Smooth muscle cell (in vitro differentiated cells): ENCODE results near the gene VILL. TPM values are rescaled to one million over a fixed set of nuclear protein-coding genes. Genes with fewer than 3 reads are reported as not detected.
"Not testable (repeated sequence)": the region's sequence is repeated elsewhere in the genome, so short reads cannot be mapped to it uniquely, and the experiment has no call there.

Experiments
- DNase-seq: peaks from one replicate; lab custom pipeline; 2025; ENCODE audit not compliant: unreplicated experiment; lab: John Stamatoyannopoulos, UW
- H2AFZ ChIP-seq: fragments of 200-600 bp; sonication (generic); 2 replicates; pipeline ENCODE4 v1.6.0; 2016; ENCODE audit warnings: antibody characterized with exemption, low read depth, mild to moderate bottlenecking
- H3F3A ChIP-seq: fragments of 200-600 bp; sonication (generic); 2 replicates; pipeline ENCODE4 v1.6.0; 2017; ENCODE audit warnings: antibody characterized with exemption, low read depth
- H3K27ac ChIP-seq: fragments of 200-600 bp; sonication (generic); 2 replicates; pipeline ENCODE4 v1.5.1; 2016; ENCODE audit warnings: low read depth, mild to moderate bottlenecking
- H3K27me3 ChIP-seq: fragments of 200-600 bp; sonication (generic); 2 replicates; pipeline ENCODE4 v1.6.1; 2016; ENCODE audit warnings: low read depth, mild to moderate bottlenecking
- H3K36me3 ChIP-seq: fragments of 200-600 bp; sonication (generic); 2 replicates; pipeline ENCODE4 v1.5.1; 2016; ENCODE audit warnings: low read depth
- H3K4me1 ChIP-seq: fragments of 200-600 bp; sonication (generic); 2 replicates; pipeline ENCODE4 v1.5.1; 2016; ENCODE audit warnings: low read depth
- H3K4me2 ChIP-seq: fragments of 200-600 bp; sonication (generic); 2 replicates; pipeline ENCODE4 v1.6.0; 2016; ENCODE audit warnings: mild to moderate bottlenecking
- H3K4me3 ChIP-seq: fragments of 200-600 bp; sonication (generic); 2 replicates; pipeline ENCODE4 v1.5.1; 2016; ENCODE audit warnings: mild to moderate bottlenecking
- H3K79me2 ChIP-seq: fragments of 200-600 bp; sonication (generic); 2 replicates; pipeline ENCODE4 v1.6.0; 2016; ENCODE audit warnings: low read depth, mild to moderate bottlenecking
- H3K9ac ChIP-seq: fragments of 200-600 bp; sonication (generic); 2 replicates; pipeline ENCODE4 v1.6.0; 2016; ENCODE audit warnings: low read depth
- H3K9me3 ChIP-seq: fragments of 200-600 bp; sonication (generic); replicated peaks from 2 replicates; pipeline ENCODE4 v1.5.1; 2016; ENCODE audit warnings: low read depth
- H4K20me1 ChIP-seq: fragments of 200-600 bp; sonication (generic); 2 replicates; pipeline ENCODE4 v1.6.0; 2016; ENCODE audit warnings: low read depth
- WGBS: methylation state at CpG from one replicate; pipeline ENCODE4 v1.1.7; 2016; ENCODE audit warnings: low lambda C conversion rate; 5-methylcytosine and 5-hydroxymethylcytosine counted together
- polyA plus RNA-seq: library from polyadenylated mRNA; unstranded; fragments of >200 nt; fragmentation: Nextera tagmentation; extraction: Ambion mirVana; gene quantifications from 2 replicates; pipeline ENCODE4 v1.2.1, GENCODE V29; 2016
- total RNA-seq: library from RNA; depleted of rRNA; stranded (reverse); fragments of >200 nt; gene quantifications from 2 replicates; pipeline ENCODE4 v1.2.3, GENCODE V29; 2014
- TF ChIP-seq, protein P1 (sequence below): fragments of 200-600 bp; sonication (generic); IDR thresholded peaks from 2 replicates; pipeline ENCODE4 v1.5.1; 2017; ENCODE audit warnings: borderline replicate concordance, mild to moderate bottlenecking, antibody characterized with exemption; ENCODE audit not compliant: insufficient read depth, poor library complexity, severe bottlenecking

VILL gene
- total and polyA plus RNA-seq, 2 experiments from 2014 or later: 2.3 to 3.4 TPM

DNA sequence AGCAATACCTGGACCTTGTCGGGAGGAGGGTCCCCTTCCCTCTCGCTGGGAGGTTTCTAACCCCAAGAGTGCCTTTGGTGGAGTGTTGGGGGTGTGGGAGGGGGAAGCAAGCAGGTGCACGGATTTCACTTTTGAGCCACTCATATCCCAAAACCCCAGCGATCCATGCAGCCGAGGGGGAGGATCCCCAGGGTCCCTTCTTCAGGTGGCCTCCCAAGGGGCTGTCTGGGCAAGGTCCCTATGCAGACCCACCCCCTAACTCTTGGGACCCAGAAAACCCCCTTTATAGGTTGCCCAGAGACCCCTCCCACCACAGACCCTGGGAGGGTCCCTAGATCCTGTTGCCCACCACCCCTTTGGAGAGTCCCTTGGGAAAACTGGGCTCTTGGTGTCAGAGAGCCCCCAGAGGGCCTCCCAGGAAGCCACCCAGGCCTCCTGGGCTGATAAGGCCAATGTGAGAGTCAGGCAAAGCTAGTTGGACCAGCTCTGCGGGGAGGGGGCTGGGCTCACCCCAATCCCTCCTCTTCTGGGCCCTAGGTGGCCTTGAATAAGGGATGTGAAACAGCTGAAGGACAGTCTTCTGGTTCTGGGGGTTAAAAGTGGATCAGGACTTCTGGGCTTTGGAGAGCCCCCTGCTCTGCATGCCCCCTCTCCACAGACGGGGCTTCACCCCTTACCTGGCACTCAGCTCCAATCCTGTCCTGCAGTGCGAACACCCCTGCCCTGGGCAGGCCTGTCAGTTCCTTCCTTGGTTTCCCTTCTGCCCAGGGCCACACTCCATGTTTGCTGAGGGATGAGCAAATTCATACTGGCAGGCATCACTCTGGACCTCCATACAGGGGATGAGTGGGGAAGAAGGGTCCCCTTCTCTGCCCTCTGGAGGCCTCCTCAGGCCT, 39.8 kb downstream of the VILL start:
- WGBS: 57% methylated on average over 8 of the region's 8 CpGs
- TF ChIP-seq, protein P1, sequence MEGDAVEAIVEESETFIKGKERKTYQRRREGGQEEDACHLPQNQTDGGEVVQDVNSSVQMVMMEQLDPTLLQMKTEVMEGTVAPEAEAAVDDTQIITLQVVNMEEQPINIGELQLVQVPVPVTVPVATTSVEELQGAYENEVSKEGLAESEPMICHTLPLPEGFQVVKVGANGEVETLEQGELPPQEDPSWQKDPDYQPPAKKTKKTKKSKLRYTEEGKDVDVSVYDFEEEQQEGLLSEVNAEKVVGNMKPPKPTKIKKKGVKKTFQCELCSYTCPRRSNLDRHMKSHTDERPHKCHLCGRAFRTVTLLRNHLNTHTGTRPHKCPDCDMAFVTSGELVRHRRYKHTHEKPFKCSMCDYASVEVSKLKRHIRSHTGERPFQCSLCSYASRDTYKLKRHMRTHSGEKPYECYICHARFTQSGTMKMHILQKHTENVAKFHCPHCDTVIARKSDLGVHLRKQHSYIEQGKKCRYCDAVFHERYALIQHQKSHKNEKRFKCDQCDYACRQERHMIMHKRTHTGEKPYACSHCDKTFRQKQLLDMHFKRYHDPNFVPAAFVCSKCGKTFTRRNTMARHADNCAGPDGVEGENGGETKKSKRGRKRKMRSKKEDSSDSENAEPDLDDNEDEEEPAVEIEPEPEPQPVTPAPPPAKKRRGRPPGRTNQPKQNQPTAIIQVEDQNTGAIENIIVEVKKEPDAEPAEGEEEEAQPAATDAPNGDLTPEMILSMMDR: no peak
- no peak for DNase-seq

DNA sequence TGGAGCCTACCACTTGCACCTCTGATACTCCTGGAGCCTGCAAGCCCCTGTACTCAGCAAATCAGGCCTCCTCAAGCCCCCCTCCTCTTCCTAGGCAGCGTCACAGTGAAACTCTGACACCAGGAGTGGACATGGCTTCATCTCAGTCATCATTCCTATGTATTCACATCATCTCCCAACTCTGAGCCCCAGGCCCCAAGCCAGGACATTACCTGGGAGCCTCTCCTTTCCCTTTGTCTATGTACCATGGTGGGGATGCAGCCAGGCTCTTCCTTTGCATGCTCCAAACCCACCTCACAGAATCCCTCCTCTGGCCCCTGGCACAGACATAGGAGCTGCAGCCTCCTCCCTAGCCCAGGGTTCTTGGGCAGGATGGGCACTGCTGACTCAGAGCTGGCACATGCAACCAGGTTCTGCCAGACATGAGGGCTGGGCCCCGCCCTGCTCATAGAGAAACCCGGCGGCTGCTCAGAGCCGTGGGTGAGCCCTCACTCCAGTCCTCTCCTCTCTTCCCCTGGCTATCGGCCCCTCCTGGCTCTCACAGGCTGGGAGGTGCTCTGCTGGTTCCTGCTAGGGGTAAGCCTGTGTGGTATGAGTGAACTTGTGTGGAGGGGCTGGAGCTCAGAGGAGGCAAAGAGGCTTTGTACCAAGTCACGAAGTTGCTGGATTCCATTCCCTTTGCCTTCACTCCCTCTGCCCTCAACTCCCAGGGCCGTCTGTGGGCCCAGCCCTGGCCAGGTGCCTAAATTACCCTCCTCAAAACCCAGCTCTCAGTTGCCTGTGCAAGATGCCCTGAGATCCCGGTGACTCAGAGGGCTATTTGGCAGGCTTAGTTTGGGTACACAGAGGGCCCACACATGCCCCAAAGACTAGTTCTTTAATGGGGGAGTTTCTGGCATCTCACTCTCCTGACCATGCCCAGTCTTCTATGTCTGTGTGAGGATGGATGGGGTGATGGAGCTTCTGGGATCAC, 40.7 kb downstream of the VILL start:
- Histone ChIP-seq H3K4me2 (no peak overlapping the region), H3K9me3 (no peaks in the 10 kb centered on the region), H3K9ac (peak overlapping the region; percentile 65), H3K27ac (peak overlapping the region; percentile 69), H2AFZ (no peak overlapping the region), H3K36me3 (no peaks in the 10 kb centered on the region), H3K4me3 (no peak overlapping the region), H3K27me3 (no peaks in the 10 kb centered on the region), H3K4me1 (peaks cover 3% of the 10 kb centered on the region), H3F3A (peaks cover 6% of the 10 kb centered on the region), H3K79me2 (no peaks in the 10 kb centered on the region), H4K20me1 (peaks cover 7% of the 10 kb centered on the region)
- WGBS: 69% methylated on average over 9 of the region's 9 CpGs
- no peak for DNase-seq
- TF ChIP-seq, protein P1: no peak

More for the DNA sequence above, 39.8 kb downstream of the VILL start:
- Histone ChIP-seq H3K4me2 (peak overlapping the region; percentile 92), H3K9me3 (no peaks in the 10 kb centered on the region), H3K9ac (peak overlapping the region; percentile 65), H4K20me1 (peaks cover 11% of the 10 kb centered on the region), H3K79me2 (no peaks in the 10 kb centered on the region), H2AFZ (peak overlapping the region; percentile 87), H3K4me3 (peak overlapping the region; percentile 75), H3K27ac (peak overlapping the region; percentile 69), H3K36me3 (no peaks in the 10 kb centered on the region), H3K27me3 (no peaks in the 10 kb centered on the region), H3K4me1 (peaks cover 5% of the 10 kb centered on the region), H3F3A (peaks cover 11% of the 10 kb centered on the region)

DNA sequence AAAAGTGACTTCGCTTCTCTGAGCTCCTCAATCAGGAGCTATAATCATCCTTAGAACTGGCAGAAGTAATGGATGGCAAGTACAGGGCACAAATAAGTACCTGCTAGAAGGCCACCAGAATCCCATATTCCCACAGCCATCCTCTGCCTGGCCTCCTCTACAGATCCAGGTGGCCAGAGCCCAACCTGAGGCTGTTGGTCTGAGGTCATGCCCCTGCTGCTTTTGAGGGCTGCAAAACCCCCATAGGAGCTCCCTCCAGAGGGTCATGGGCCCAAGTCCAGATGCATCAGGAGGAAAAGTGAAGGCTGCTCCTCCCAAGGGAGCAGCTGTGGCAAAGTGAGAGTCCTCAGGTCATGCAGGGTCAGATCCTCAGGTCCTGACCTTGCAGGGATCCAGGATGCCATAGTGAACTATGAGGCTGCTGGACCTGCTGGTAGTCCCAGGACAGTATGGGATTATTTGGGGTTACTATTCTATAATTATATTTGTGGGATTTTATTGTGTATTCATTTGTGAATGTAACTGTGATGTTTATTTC, 41.8 kb downstream of the VILL start:
- TF ChIP-seq, protein P1: no peak
- H3F3A ChIP-seq: no peaks in the 10 kb centered on the region
- no peak overlapping the region for H3K27ac ChIP-seq
- H3K9me3 ChIP-seq: no peaks in the 10 kb centered on the region
- peaks cover 6% of the 10 kb centered on the region for H4K20me1 ChIP-seq
- H3K9ac ChIP-seq: no peak overlapping the region
- H3K36me3 ChIP-seq: no peaks in the 10 kb centered on the region
- no peak overlapping the region for H3K4me3 ChIP-seq
- H3K27me3 ChIP-seq: no peaks in the 10 kb centered on the region
- no peaks in the 10 kb centered on the region for H3K79me2 ChIP-seq
- peaks cover 3% of the 10 kb centered on the region for H3K4me1 ChIP-seq
- no peak for DNase-seq
- WGBS: 100% methylated on average over 1 of the region's 1 CpG
- H2AFZ ChIP-seq: no peak overlapping the region
- H3K4me2 ChIP-seq: no peak overlapping the region

DNA sequence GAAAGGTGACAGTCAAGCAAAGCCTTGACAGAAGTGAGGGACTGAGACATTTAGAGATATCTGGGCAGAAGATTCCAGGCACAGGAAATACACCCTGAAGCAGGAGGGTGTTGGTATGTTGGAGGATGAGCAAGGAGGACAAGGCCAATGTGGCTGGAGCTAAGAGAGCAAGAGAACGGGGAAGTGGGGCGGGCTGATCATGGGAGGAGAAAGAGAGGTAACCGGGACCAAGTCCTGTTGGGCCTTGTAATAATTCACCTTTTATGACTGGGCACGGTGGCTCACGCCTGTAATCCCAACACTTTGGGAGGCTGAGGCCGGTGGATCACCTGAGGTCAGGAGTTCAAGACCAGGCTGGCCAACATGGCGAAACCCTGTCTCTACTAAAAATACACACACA, 43.0 kb downstream of the VILL start:
- not testable (repeated sequence) for DNase-seq, H3K9ac ChIP-seq, H3K9me3 ChIP-seq, H3K27me3 ChIP-seq, H3K79me2 ChIP-seq, H3K36me3 ChIP-seq, H3F3A ChIP-seq, H2AFZ ChIP-seq, H3K27ac ChIP-seq, H3K4me2 ChIP-seq, H4K20me1 ChIP-seq, H3K4me1 ChIP-seq, H3K4me3 ChIP-seq
- WGBS: 95% methylated on average over 7 of the region's 7 CpGs

DNA sequence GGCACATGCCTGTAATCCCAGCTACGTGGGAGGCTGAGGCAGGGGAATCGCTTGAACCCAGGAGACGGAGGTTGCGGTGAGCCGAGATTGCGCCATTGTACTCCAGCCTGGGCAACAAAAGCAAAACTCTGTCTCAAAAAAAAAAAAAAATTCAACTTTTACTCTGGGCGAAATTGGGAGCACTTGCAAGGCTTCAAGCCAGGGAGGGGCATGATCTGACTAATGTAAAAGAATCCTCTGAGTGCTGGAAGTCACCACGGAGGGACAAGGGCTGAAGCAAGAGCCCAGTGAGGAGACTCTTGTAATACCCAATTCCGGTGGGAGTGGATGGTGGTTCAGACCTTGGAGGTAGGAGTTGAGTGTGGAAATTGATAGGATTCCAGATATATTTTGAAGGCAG, 43.7 kb downstream of the VILL start:
- H3K4me3 ChIP-seq, H3K79me2 ChIP-seq, DNase-seq, H3F3A ChIP-seq, H4K20me1 ChIP-seq, H3K4me2 ChIP-seq, H3K27ac ChIP-seq, H3K27me3 ChIP-seq, H3K9me3 ChIP-seq, H3K9ac ChIP-seq, H2AFZ ChIP-seq, H3K36me3 ChIP-seq, H3K4me1 ChIP-seq: not testable (repeated sequence)
- 87% methylated on average over 9 of the region's 9 CpGs for WGBS
